GM12891 (cell line): Measurements from ENCODE around the gene DUS2.

ENCODE experiments used
- DNase-seq: peaks from one replicate; pipeline ENCODE4 v3.0.0; 2011; ENCODE audit warnings: low spot score; ENCODE audit not compliant: insufficient read length
- FAIRE-seq: peaks from 2 replicates; lab custom pipeline; 2011; peaks lifted over from hg19 to GRCh38; lab: Jason Lieb, UNC
- PAX5 ChIP-seq: IDR thresholded peaks from 2 replicates; pipeline ENCODE4 v1.6.1; 2011; ENCODE audit warnings: low read length, moderate library complexity, mild to moderate bottlenecking; ENCODE audit not compliant: insufficient read depth, severe bottlenecking
- POLR2A ChIP-seq: IDR thresholded peaks from 2 replicates; pipeline ENCODE4 v1.6.1; 2011; ENCODE audit warnings: low read depth, low read length, control low read depth
- POLR2AphosphoS5 ChIP-seq: IDR thresholded peaks from 2 replicates; pipeline ENCODE4 v1.6.1; 2011; ENCODE audit warnings: low read depth, low read length, control low read depth
- POU2F2 ChIP-seq: IDR thresholded peaks from 2 replicates; pipeline ENCODE4 v1.6.1; 2011; ENCODE audit warnings: low read depth, mild to moderate bottlenecking, control low read depth, low read length, moderate library complexity
- SPI1 ChIP-seq: IDR thresholded peaks from 2 replicates; pipeline ENCODE4 v1.6.1; 2011; ENCODE audit warnings: low read depth, low read length, control low read depth
- TAF1 ChIP-seq: IDR thresholded peaks from 2 replicates; pipeline ENCODE4 v1.6.1; 2011; ENCODE audit warnings: low read depth, low read length, control low read depth

DUS2 gene

GRCh38 chr16:68082629-68083238, 59.6 kb downstream of the DUS2 start:
- TF ChIP-seq POLR2A = no peak
- TF ChIP-seq POLR2AphosphoS5 = no peak
- TF ChIP-seq PAX5 = no peak
- TF ChIP-seq TAF1 = no peak
- TF ChIP-seq SPI1 = no peak
- TF ChIP-seq POU2F2 = no peak
- FAIRE-seq = no peak
- no peak for DNase-seq

GRCh38 chr16:68083239-68083781, 60.2 kb downstream of the DUS2 start:
- TF ChIP-seq PAX5 (no peak), SPI1 (no peak), POLR2AphosphoS5 (no peak), TAF1 (no peak), POLR2A (no peak), POU2F2 (no peak)
- no peak for DNase-seq
- no peak for FAIRE-seq

DNA sequence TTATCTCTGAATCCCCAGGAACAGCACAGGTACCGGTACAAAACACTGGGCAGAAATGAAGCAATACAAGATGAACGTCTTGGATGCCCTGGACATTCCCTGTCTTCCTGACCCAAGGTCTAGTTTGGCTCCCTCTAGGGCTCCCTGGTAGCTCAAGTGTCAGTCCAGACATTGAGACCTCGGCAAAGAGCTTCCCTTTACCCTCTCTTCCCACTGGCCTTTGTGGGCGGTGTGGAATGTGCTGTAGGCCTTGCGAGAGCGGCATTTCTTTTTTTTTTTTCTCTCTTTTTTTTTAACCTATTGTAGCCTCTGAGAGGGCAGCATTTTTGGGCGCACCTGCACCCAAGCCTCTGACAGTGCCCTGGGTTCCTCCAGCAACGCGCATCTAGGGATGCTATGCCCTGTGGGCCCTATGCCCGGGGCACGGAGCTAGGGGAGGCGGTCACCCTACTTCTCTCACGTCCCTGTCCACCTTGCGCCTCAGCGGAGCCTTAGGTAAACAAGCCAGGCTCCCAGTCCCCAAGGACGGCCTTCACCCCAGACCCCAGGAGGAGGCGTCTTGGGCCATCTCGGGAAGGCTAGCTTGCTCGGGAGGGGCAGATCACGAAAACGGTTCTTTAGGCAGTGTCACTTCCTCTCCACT, 60.9 kb downstream of the DUS2 start:
- FAIRE-seq = no peak
- TF ChIP-seq SPI1 (peak; percentile 74), TAF1 (no peak), PAX5 (no peak)
- DNase-seq = no peak

- DNase-seq (peak; percentile 81), FAIRE-seq (no peak)
- TF ChIP-seq POLR2A (peak; percentile 79), SPI1 (no peak), PAX5 (no peak), POLR2AphosphoS5 (peak; percentile 86), TAF1 (peak; percentile 64; the same call in 1 of the 2 replicates), POU2F2 (peak; percentile 35; the same call in 1 of the 2 replicates)
These were observed 61.6 kb downstream of the DUS2 start for GRCh38 chr16:68084504-68085258.

GRCh38 chr16:68085259-68086071, 62.4 kb downstream of the DUS2 start, which contains the start of gene NFATC3:
Gene NFATC3 (plus strand): TSS chr16:68085370. CDS start chr16:68085682, 312 bp downstream.
- DNase-seq (peak; percentile 88), FAIRE-seq (peak; percentile 96)
- no peak for TF ChIP-seq POLR2AphosphoS5
- TF ChIP-seq POU2F2 = no peak
- TF ChIP-seq POLR2A = no peak
- TF ChIP-seq PAX5 = no peak
- TF ChIP-seq SPI1 = no peak
- TF ChIP-seq TAF1 = peak; percentile 55; the same call in 1 of the 2 replicates

DNA sequence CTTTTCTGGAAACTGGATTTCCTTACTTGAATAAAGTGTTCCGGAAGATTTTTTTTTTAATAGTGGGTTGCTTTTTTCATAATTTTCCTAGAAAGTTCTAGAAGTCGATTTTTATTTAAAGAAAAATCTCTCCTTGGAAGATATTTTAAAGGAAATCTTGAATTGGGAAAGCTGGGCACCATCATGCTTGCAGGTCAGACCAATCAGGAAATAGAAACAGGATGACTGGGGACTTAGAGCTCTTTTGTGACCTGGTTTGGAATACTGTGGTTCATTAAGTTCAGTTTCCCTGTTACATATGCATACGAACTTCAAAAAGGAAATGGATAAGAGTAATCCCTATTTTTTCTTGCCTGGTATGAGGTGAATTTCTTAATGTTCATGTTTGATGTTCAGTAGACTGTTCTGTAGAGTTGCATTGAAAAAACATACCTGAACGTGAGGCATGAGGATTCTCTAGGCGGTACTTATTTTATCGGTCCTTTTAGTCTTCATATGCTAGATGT, 63.3 kb downstream of the DUS2 start:
- DNase-seq = no peak

GRCh38 chr16:68086860-68087268, 63.8 kb downstream of the DUS2 start:
- FAIRE-seq (no peak), DNase-seq (no peak)
- TF ChIP-seq PAX5 (no peak), SPI1 (no peak)

More for the DNA sequence above, 63.3 kb downstream of the DUS2 start:
- TF ChIP-seq PAX5 = no peak
- no peak for TF ChIP-seq POLR2A
- no peak for FAIRE-seq

DNA sequence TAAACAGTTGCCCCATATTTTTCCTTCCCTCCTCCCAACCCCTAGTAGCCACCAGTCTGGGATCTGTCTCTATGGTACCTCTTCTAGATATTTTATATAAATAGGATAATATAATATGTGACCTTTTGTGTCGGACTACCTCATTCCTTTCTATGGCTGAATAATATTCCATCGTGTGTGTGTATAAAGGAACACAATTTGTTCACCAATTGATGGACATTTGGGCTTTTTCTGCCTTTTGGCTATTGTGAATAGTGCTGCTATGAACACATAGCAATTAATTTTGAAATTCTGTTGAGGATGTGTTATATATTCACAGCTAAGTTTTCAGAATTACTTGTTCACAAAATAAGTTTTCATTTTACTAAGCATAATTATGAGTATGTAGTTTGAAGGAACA, 64.6 kb downstream of the DUS2 start:
- DNase-seq (no peak), FAIRE-seq (peak; percentile 9)

GRCh38 chr16:68088130-68088972, 65.3 kb downstream of the DUS2 start:
- FAIRE-seq (no peak), DNase-seq (no peak)
- no peak for TF ChIP-seq POU2F2

More for the DNA sequence above, 64.6 kb downstream of the DUS2 start:
- no peak for TF ChIP-seq POLR2A
- no peak for TF ChIP-seq TAF1
- no peak for TF ChIP-seq POU2F2
- no peak for TF ChIP-seq SPI1
- TF ChIP-seq PAX5 = no peak
- TF ChIP-seq POLR2AphosphoS5 = no peak
